BLaER1 treated with 17β-estradiol and CSF1 and Interleukin-3, amounts not matched to agents 10 nM and 100 nM (cell line): ENCODE results near the gene INSR.

Experiments
- H3K27ac ChIP-seq, 11 experiments: shearing (Covaris generic); formaldehyde crosslinking; 2 replicates each; pipeline ENCODE4 v1.8.1; 2022
- H3K27me3 ChIP-seq, 11 experiments: shearing (Covaris generic); formaldehyde crosslinking; 2 replicates each; pipeline ENCODE4 v1.8.1; 2022
- H3K36me3 ChIP-seq, 11 experiments: shearing (Covaris generic); formaldehyde crosslinking; 2 replicates each; pipeline ENCODE4 v1.8.1; 2022
- H3K4me1 ChIP-seq, 10 experiments: shearing (Covaris generic); formaldehyde crosslinking; 2 replicates each; pipeline ENCODE4 v1.8.1; 2022
- H3K4me2 ChIP-seq, 11 experiments: shearing (Covaris generic); formaldehyde crosslinking; 2 replicates each; pipeline ENCODE4 v1.8.1; 2022
- H3K4me3 ChIP-seq, 10 experiments: shearing (Covaris generic); formaldehyde crosslinking; 2 replicates each; pipeline ENCODE4 v1.8.1; 2022
- H3K9ac ChIP-seq, 11 experiments: shearing (Covaris generic); formaldehyde crosslinking; 2 replicates each; pipeline ENCODE4 v1.8.1; 2022
- H3K9me3 ChIP-seq, 11 experiments: shearing (Covaris generic); formaldehyde crosslinking; replicated peaks in 1 of 11; 2 replicates each; pipeline ENCODE4 v1.8.1; 2022
- H4K20me1 ChIP-seq, 11 experiments: shearing (Covaris generic); formaldehyde crosslinking; 2 replicates each; pipeline ENCODE4 v1.8.1; 2022
- Cebpa-rat ChIP-seq, 11 experiments: shearing (Covaris generic); IDR thresholded peaks; 2 replicates each; pipeline ENCODE4 v1.8.1; 2022

Gene INSR

GRCh38 chr19:7145494-7145893, 148.7 kb downstream of the INSR start:
- no peak for TF ChIP-seq Cebpa-rat (IDR thresholded peaks at IDR 0.05)
- H3K27ac ChIP-seq, result no peak overlapping the region
- peaks cover 0 to 36% (median 14%) of the 10 kb centered on the region in 11 experiments; a peak in 17 of 22 replicates for H3K9me3 ChIP-seq
- no peak overlapping the region for H3K4me3 ChIP-seq
- peaks cover 44 to 100% (median 95%) of the 10 kb centered on the region in 11 experiments for H3K36me3 ChIP-seq
- no peak overlapping the region for H3K4me2 ChIP-seq
- H4K20me1 ChIP-seq, result peaks cover 0 to 6% (median 0%) of the 10 kb centered on the region in 11 experiments; a peak in 4 of 22 replicates
- no peak overlapping the region for H3K9ac ChIP-seq
- H3K27me3 ChIP-seq, result no peaks in the 10 kb centered on the region
- peaks cover 0 to 10% (median 8%) of the 10 kb centered on the region in 10 experiments; a peak in 14 of 20 replicates for H3K4me1 ChIP-seq

GRCh38 chr19:7142771-7143170, 151.4 kb downstream of the INSR start:
- Histone ChIP-seq H3K27ac (no peak overlapping the region), H3K4me1 (peaks cover 0 to 3% (median 0%) of the 10 kb centered on the region in 10 experiments; a peak in 1 of 20 replicates), H3K9me3 (peaks cover 0 to 36% (median 14%) of the 10 kb centered on the region in 11 experiments; a peak in 17 of 22 replicates), H4K20me1 (peaks cover 0 to 4% (median 0%) of the 10 kb centered on the region in 11 experiments; a peak in 1 of 22 replicates), H3K27me3 (no peaks in the 10 kb centered on the region), H3K4me3 (no peak overlapping the region), H3K36me3 (peaks cover 63 to 100% (median 98%) of the 10 kb centered on the region in 11 experiments), H3K9ac (no peak overlapping the region), H3K4me2 (no peak overlapping the region)
- TF ChIP-seq Cebpa-rat (IDR thresholded peaks at IDR 0.05), result no peak

- no peak overlapping the region for H3K4me3 ChIP-seq
- no peak overlapping the region for H3K9ac ChIP-seq
- H3K9me3 ChIP-seq, result peaks cover 0 to 21% (median 6%) of the 10 kb centered on the region in 11 experiments; a peak in 11 of 22 replicates
- H4K20me1 ChIP-seq, result peaks cover 0 to 8% (median 0%) of the 10 kb centered on the region in 11 experiments; a peak in 3 of 22 replicates
- no peak for TF ChIP-seq Cebpa-rat (IDR thresholded peaks at IDR 0.05)
- no peaks in the 10 kb centered on the region for H3K27me3 ChIP-seq
- H3K4me1 ChIP-seq, result peaks cover 0 to 13% (median 0%) of the 10 kb centered on the region in 10 experiments; a peak in 4 of 20 replicates
- peaks cover 59 to 100% (median 98%) of the 10 kb centered on the region in 11 experiments for H3K36me3 ChIP-seq
- H3K4me2 ChIP-seq, result no peak overlapping the region
- H3K27ac ChIP-seq, result no peak overlapping the region
These were observed 154.1 kb downstream of the INSR start for GRCh38 chr19:7140137-7140536.

GRCh38 chr19:7139095-7139494, 155.1 kb downstream of the INSR start:
- no peaks in the 10 kb centered on the region for H3K27me3 ChIP-seq
- H4K20me1 ChIP-seq, result peaks cover 0 to 9% (median 0%) of the 10 kb centered on the region in 11 experiments; a peak in 3 of 22 replicates
- H3K36me3 ChIP-seq, result peaks cover 59 to 100% (median 99%) of the 10 kb centered on the region in 11 experiments
- H3K9me3 ChIP-seq, result peaks cover 0 to 21% (median 6%) of the 10 kb centered on the region in 11 experiments; a peak in 11 of 22 replicates
- no peak for TF ChIP-seq Cebpa-rat (IDR thresholded peaks at IDR 0.05)
- no peak overlapping the region for H3K9ac ChIP-seq
- H3K4me3 ChIP-seq, result no peak overlapping the region
- H3K27ac ChIP-seq, result no peak overlapping the region
- H3K4me1 ChIP-seq, result peaks cover 0 to 17% (median 0%) of the 10 kb centered on the region in 10 experiments; a peak in 6 of 20 replicates
- H3K4me2 ChIP-seq, result no peak overlapping the region

GRCh38 chr19:7138402-7138801, 155.8 kb downstream of the INSR start:
- Histone ChIP-seq H3K9ac (no peak overlapping the region), H3K4me2 (no peak overlapping the region), H3K27me3 (no peaks in the 10 kb centered on the region), H3K36me3 (peaks cover 57 to 100% (median 99%) of the 10 kb centered on the region in 11 experiments), H3K27ac (no peak overlapping the region), H3K4me1 (peaks cover 0 to 17% (median 0%) of the 10 kb centered on the region in 10 experiments; a peak in 6 of 20 replicates), H4K20me1 (peaks cover 0 to 14% (median 0%) of the 10 kb centered on the region in 11 experiments; a peak in 4 of 22 replicates), H3K9me3 (peaks cover 0 to 21% (median 6%) of the 10 kb centered on the region in 11 experiments; a peak in 11 of 22 replicates), H3K4me3 (no peak overlapping the region)
- TF ChIP-seq Cebpa-rat (IDR thresholded peaks at IDR 0.05), result no peak

GRCh38 chr19:7137120-7137519, 157.1 kb downstream of the INSR start:
- peaks cover 0 to 11% (median 5%) of the 10 kb centered on the region in 11 experiments; a peak in 11 of 22 replicates for H3K9me3 ChIP-seq
- no peak overlapping the region for H3K9ac ChIP-seq
- no peak overlapping the region for H3K4me2 ChIP-seq
- H3K36me3 ChIP-seq, result peaks cover 47 to 100% (median 99%) of the 10 kb centered on the region in 11 experiments
- no peak overlapping the region for H3K27ac ChIP-seq
- H4K20me1 ChIP-seq, result peaks cover 0 to 14% (median 0%) of the 10 kb centered on the region in 11 experiments; a peak in 5 of 22 replicates
- H3K4me1 ChIP-seq, result peaks cover 0 to 17% (median 0%) of the 10 kb centered on the region in 10 experiments; a peak in 6 of 20 replicates
- no peaks in the 10 kb centered on the region for H3K27me3 ChIP-seq
- TF ChIP-seq Cebpa-rat (IDR thresholded peaks at IDR 0.05), result no peak
- no peak overlapping the region for H3K4me3 ChIP-seq

- no peak overlapping the region for H3K4me2 ChIP-seq
- H3K4me1 ChIP-seq, result peaks cover 0 to 17% (median 0%) of the 10 kb centered on the region in 10 experiments; a peak in 6 of 20 replicates
- H3K36me3 ChIP-seq, result peaks cover 61 to 100% (median 100%) of the 10 kb centered on the region in 11 experiments
- no peak overlapping the region for H3K9ac ChIP-seq
- no peak overlapping the region for H3K27ac ChIP-seq
- H3K4me3 ChIP-seq, result no peak overlapping the region
- peaks cover 0 to 14% (median 0%) of the 10 kb centered on the region in 11 experiments; a peak in 6 of 22 replicates for H4K20me1 ChIP-seq
- peaks cover 3 to 19% (median 8%) of the 10 kb centered on the region in 11 experiments; a peak in 19 of 22 replicates for H3K9me3 ChIP-seq
- no peak for TF ChIP-seq Cebpa-rat (IDR thresholded peaks at IDR 0.05)
- no peaks in the 10 kb centered on the region for H3K27me3 ChIP-seq
These were observed 162.2 kb downstream of the INSR start for GRCh38 chr19:7132054-7132453.

GRCh38 chr19:7130043-7130442, 164.2 kb downstream of the INSR start:
- H3K36me3 ChIP-seq, result peaks cover 73 to 100% (median 100%) of the 10 kb centered on the region in 11 experiments
- no peak overlapping the region for H3K27ac ChIP-seq
- no peak overlapping the region for H3K4me3 ChIP-seq
- H3K4me1 ChIP-seq, result peaks cover 0 to 9% (median 0%) of the 10 kb centered on the region in 10 experiments; a peak in 5 of 20 replicates
- H3K9ac ChIP-seq, result no peak overlapping the region
- no peak overlapping the region for H3K4me2 ChIP-seq
- peaks cover 14 to 30% (median 23%) of the 10 kb centered on the region in 11 experiments; a peak in 20 of 22 replicates for H3K9me3 ChIP-seq
- H3K27me3 ChIP-seq, result no peaks in the 10 kb centered on the region
- TF ChIP-seq Cebpa-rat (IDR thresholded peaks at IDR 0.05), result no peak
- peaks cover 0 to 19% (median 0%) of the 10 kb centered on the region in 11 experiments; a peak in 6 of 22 replicates for H4K20me1 ChIP-seq

GRCh38 chr19:7126132-7126531, 168.1 kb downstream of the INSR start:
- TF ChIP-seq Cebpa-rat (IDR thresholded peaks at IDR 0.05), result no peak
- H3K36me3 ChIP-seq, result peaks cover 92 to 97% (median 95%) of the 10 kb centered on the region in 11 experiments

More at GRCh38 chr19:7126132-7126531, 168.1 kb downstream of the INSR start:
- H3K27me3 ChIP-seq, result no peaks in the 10 kb centered on the region
- peaks cover 13 to 30% (median 23%) of the 10 kb centered on the region in 11 experiments; a peak in 20 of 22 replicates for H3K9me3 ChIP-seq
- no peak overlapping the region for H3K4me3 ChIP-seq
- no peaks in the 10 kb centered on the region for H3K4me1 ChIP-seq
- no peak overlapping the region for H3K27ac ChIP-seq
- H4K20me1 ChIP-seq, result peaks cover 0 to 21% (median 0%) of the 10 kb centered on the region in 11 experiments; a peak in 5 of 22 replicates
- H3K9ac ChIP-seq, result no peak overlapping the region
- H3K4me2 ChIP-seq, result no peak overlapping the region
